ENCODE data around the gene FGD6. TPM values are rescaled to one million over a fixed set of nuclear protein-coding genes. Genes with fewer than 3 reads are reported as not detected.

FGD6 gene
- total RNA-seq, 4 donors from 2014 or later = 25.8 to 46.5 (median 36.3) TPM

DNA sequence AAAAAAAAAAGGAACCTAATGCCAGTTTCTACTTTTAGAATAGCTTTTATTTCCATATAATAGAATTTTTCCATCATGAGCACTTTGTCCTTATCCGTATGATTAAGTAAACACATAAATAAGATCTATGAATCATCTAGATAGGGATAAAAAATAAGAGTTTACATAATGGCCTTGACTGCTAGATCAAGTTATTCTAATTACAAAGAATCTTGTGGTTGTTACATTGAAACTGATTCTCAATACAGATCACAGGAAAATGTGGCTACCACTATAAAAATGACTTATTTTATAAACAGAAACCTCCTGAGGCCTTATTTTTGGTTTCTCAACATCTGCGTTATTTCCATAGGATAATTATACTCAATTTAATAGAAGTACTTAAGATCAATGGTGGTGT is 179.4 kb downstream of the FGD6 start:
- Histone ChIP-seq H3K4me3 (no peak overlapping the region), H3K9me3 (no peaks in the 10 kb centered on the region), H3K27ac (no peak overlapping the region), H3K36me3 (peaks cover 0 to 89% of the 10 kb centered on the region in 2 donors), H3K4me1 (no peaks in the 10 kb centered on the region), H3K27me3 (no peaks in the 10 kb centered on the region)
- whole genome bisulfite sequencing, 2 donors (ENCODE audit: low coverage in 1 of 2) = 81 to 94% methylated on average over 2 of the region's 2 CpGs
- no peak for ATAC-seq
- TF ChIP-seq POLR2A (IDR thresholded peaks at IDR 0.05) = no peak
- no peak for TF ChIP-seq POLR2AphosphoS5 (IDR thresholded peaks at IDR 0.05)
- TF ChIP-seq, protein P1, sequence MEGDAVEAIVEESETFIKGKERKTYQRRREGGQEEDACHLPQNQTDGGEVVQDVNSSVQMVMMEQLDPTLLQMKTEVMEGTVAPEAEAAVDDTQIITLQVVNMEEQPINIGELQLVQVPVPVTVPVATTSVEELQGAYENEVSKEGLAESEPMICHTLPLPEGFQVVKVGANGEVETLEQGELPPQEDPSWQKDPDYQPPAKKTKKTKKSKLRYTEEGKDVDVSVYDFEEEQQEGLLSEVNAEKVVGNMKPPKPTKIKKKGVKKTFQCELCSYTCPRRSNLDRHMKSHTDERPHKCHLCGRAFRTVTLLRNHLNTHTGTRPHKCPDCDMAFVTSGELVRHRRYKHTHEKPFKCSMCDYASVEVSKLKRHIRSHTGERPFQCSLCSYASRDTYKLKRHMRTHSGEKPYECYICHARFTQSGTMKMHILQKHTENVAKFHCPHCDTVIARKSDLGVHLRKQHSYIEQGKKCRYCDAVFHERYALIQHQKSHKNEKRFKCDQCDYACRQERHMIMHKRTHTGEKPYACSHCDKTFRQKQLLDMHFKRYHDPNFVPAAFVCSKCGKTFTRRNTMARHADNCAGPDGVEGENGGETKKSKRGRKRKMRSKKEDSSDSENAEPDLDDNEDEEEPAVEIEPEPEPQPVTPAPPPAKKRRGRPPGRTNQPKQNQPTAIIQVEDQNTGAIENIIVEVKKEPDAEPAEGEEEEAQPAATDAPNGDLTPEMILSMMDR (IDR thresholded peaks at IDR 0.05) = no peak
- TF ChIP-seq EP300 (IDR thresholded peaks at IDR 0.05) = no peak

DNA sequence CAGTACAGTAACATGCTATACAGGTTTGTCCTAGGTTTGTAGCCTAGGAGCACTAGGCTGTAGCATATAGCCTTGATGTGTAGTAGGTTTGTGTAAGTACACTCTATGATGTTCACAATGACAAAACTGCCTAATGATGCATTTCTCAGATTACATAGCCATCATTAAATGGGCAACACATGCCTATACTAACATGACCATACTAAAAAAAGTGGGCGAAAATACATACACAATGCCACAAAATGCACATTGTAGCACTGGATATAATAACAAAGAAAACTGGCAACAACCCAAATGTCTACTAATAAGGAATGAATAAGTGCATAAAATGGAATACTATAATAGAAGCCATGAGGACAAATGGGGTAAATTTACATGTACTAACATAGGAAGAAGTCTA is 182.5 kb downstream of the FGD6 start:
- no peaks in the 10 kb centered on the region for H3K27me3 ChIP-seq
- TF ChIP-seq EP300 (IDR thresholded peaks at IDR 0.05) (no peak), POLR2AphosphoS5 (IDR thresholded peaks at IDR 0.05) (no peak), POLR2A (IDR thresholded peaks at IDR 0.05) (no peak)
- TF ChIP-seq, protein P1 (IDR thresholded peaks at IDR 0.05) = no peak
- peaks cover 0 to 90% of the 10 kb centered on the region in 2 donors for H3K36me3 ChIP-seq
- H3K4me1 ChIP-seq = no peaks in the 10 kb centered on the region
- no peak overlapping the region for H3K4me3 ChIP-seq
- H3K9me3 ChIP-seq = no peaks in the 10 kb centered on the region
- 67 to 91% methylated on average over 1 of the region's 1 CpG for WGBS, 2 donors (ENCODE audit: low coverage in 1 of 2)
- no peak overlapping the region for H3K27ac ChIP-seq
- no peak for ATAC-seq

Other genes starting within 250 kb of the FGD6 start
- 100 to 1,000 TPM; 113 to 135 (median 122) TPM for gene NDUFA12, start 213.8 kb downstream of the FGD6 start, total RNA-seq
- 10 to 100 TPM; 29.0 to 70.8 (median 45.1) TPM for gene NR2C1, start 143.8 kb downstream of the FGD6 start, total RNA-seq
- gene VEZT, start 340 bp upstream of the FGD6 start, total RNA-seq = 100 to 1,000 TPM in 1 of 4 donors, 10 to 100 TPM in 3; 82.1 to 141 (median 85.4) TPM

All from gastroesophageal sphincter (tissue), 4 donors.